ENCODE results near the gene NUAK2.

NUAK2 gene

GRCh38 chr1:205270764-205271163, 50.8 kb downstream of the NUAK2 start:
- H3K4me3 ChIP-seq (ENCODE audit: low read depth, low read length): no peak overlapping the region
- no peak for TF ChIP-seq CTCF (IDR thresholded peaks at IDR 0.05; ENCODE audit: low read depth, low read length)

DNA sequence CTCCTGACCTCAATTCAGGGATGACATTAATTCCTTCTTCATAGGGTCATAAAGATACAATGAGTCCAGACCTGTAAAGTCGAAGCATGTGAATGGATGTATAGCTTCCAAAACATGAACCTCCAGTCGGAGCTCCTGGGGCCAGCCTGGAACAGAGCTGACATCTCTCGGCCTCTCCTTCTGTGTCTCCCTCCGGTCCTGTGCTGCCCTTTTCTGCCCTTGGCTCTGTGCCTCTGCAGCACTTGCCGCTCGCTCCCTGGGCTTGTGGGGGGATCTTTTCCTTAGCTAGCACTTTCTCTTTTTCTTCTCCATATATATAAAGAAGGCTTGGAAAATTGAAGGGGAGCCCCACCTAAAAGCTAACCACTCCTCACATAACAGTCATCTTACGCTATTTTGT, 51.3 kb downstream of the NUAK2 start:
- no peak for TF ChIP-seq CTCF (IDR thresholded peaks at IDR 0.05; ENCODE audit: low read depth, low read length)
- H3K4me3 ChIP-seq (ENCODE audit: low read depth, low read length): no peak overlapping the region

DNA sequence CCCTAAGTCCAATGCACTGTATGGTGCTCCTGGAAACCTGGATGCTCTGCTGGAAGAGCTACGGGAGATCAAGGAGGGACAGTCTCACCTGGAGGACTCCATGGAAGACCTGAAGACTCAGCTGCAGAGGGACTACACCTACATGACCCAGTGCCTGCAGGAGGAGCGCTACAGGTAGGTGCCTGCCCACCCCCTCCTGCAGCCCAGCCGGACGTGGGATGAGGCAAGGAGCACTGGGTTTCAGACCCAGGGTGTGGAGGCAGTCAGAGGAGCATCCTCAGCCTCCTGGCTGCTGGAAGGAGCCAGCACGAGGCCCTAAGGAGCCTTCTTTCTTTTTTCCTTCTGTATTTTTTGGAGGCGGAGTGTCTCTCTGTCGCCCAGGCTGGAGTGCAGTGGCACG, 51.8 kb downstream of the NUAK2 start:
- TF ChIP-seq CTCF (IDR thresholded peaks at IDR 0.05; ENCODE audit: low read depth, low read length): no peak

DNA sequence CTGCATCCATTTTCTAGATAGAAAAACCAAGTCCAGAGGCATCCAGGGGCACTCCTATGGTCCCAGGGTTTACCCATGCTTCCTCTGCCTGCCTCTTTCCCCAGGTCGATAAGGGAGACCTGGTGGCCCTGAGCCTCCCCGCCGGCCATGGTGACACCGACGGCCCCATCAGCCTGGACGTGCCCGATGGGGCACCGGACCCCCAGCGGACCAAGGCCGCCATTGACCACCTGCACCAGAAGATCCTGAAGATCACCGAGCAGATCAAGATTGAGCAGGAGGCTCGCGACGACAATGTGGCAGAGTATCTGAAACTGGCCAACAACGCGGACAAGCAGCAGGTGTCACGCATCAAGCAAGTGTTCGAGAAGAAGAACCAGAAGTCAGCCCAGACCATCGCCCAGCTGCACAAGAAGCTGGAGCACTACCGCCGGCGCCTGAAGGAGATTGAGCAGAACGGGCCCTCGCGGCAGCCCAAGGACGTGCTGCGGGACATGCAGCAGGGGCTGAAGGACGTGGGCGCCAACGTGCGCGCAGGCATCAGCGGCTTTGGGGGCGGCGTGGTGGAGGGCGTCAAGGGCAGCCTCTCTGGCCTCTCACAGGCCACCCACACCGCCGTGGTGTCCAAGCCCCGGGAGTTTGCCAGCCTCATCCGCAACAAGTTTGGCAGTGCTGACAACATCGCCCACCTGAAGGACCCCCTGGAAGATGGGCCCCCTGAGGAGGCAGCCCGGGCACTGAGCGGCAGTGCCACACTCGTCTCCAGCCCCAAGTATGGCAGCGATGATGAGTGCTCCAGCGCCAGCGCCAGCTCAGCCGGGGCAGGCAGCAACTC, 52.5 kb downstream of the NUAK2 start:
- TF ChIP-seq CTCF (IDR thresholded peaks at IDR 0.05; ENCODE audit: low read depth, low read length): no peak
- no peak overlapping the region for H3K4me3 ChIP-seq (ENCODE audit: low read depth, low read length)

More for the DNA sequence above, 51.8 kb downstream of the NUAK2 start:
- no peak overlapping the region for H3K4me3 ChIP-seq (ENCODE audit: low read depth, low read length)

DNA sequence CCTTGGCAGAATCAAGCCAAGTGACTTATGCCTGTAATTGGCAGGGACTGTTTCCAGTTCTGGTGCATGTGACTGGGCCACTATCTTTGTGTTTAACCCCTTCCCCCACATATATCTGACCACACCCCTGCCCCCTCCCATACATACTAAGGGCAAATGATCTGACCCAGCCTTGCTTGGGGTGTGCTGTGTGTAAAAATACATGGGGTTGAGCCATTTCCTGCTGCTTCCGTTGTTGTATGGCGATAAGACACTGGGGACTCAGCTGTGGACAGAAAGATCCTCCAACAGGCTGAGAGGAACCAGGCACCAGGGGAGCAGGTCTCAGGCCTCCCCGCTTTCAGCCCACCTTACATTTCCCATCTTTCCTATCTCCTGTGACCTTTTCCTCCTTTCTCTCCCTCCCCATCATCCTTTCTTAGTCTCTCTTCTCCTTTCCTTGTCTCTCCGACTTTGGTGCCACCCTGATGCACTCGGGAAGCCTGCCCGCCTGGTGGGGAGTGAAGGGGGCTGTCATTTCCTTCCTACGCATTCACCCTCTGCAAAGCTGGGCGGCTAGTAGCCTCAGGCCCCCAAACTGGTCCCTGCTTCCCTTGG, 54.1 kb downstream of the NUAK2 start:
- TF ChIP-seq CTCF (IDR thresholded peaks at IDR 0.05; ENCODE audit: low read depth, low read length): no peak

GRCh38 chr1:205266611-205267305, 54.8 kb downstream of the NUAK2 start:
- TF ChIP-seq CTCF (IDR thresholded peaks at IDR 0.05; ENCODE audit: low read depth, low read length): no peak
- no peak overlapping the region for H3K4me3 ChIP-seq (ENCODE audit: low read depth, low read length)

More for the DNA sequence above, 54.1 kb downstream of the NUAK2 start:
- no peak overlapping the region for H3K4me3 ChIP-seq (ENCODE audit: low read depth, low read length)
